NCI-H510A treated with DMSO at 0.1 percent for 48 hours (cell line): ENCODE results near the gene CNOT6L.
"Not testable (repeated sequence)": the region's sequence is repeated elsewhere in the genome, so short reads cannot be mapped to it uniquely, and the experiment has no call there.

ENCODE experiments used
- DNase-seq: peaks from one replicate; lab custom pipeline; 2025; lab: John Stamatoyannopoulos, UW

The CNOT6L gene

GRCh38 chr4:77818602-77819403 is at the start of gene CNOT6L:
CNOT6L (minus strand) TSS chr4:77819368; CDS start chr4:77819308, 60 bp downstream.
- peak; percentile 64 for DNase-seq

- no peak for DNase-seq
Measured at GRCh38 chr4:77865259-77865658, 46.1 kb upstream of the CNOT6L start.

GRCh38 chr4:77863341-77863740 is 44.2 kb upstream of the CNOT6L start:
- not testable (repeated sequence) for DNase-seq

GRCh38 chr4:77862478-77863216 is 43.5 kb upstream of the CNOT6L start, which contains the start of gene MRPL1:
MRPL1 (plus strand) TSS chr4:77862830; CDS start chr4:77862849, 19 bp downstream.
- peak; percentile 97 for DNase-seq

GRCh38 chr4:77861495-77861894 is 42.3 kb upstream of the CNOT6L start:
- DNase-seq = no peak

DNA sequence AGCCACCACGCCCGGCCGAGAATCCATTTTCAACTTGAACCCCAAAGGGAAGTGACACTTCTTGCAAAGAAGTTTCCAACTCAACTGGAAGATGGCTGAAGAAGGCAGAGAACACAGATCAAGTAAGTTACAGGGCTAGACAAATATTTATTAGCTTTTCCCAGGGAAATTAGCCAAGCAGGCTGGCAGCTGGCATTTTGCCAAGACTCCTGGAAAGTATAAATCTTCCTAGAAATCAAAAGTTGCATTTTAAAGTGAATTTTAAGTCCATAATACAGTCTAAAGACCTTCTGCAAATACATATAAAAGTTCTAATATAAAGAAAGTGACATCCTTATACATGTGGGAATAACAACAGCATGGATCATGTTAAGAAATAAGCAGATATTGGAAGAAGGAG is 40.1 kb upstream of the CNOT6L start:
- DNase-seq = no peak

DNA sequence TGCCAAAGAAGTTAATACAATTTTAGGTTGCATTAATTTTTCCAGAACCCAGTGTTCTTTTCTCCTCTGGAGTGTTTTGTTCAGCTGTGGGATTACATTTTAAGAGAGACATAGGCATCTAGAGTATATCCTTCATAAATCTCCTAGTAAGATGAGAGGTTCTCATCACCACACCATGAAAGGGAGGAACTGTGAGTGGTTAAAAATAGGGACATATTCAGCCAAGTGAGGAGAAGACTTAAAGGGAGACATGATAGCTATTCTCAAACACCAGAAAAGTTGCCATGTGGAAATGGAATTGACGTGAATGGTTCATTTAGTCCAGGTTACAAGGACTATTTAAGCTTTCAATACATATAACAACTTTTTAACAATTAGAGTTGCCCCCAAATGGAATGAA is 37.0 kb upstream of the CNOT6L start:
- DNase-seq = peak; percentile 25

DNA sequence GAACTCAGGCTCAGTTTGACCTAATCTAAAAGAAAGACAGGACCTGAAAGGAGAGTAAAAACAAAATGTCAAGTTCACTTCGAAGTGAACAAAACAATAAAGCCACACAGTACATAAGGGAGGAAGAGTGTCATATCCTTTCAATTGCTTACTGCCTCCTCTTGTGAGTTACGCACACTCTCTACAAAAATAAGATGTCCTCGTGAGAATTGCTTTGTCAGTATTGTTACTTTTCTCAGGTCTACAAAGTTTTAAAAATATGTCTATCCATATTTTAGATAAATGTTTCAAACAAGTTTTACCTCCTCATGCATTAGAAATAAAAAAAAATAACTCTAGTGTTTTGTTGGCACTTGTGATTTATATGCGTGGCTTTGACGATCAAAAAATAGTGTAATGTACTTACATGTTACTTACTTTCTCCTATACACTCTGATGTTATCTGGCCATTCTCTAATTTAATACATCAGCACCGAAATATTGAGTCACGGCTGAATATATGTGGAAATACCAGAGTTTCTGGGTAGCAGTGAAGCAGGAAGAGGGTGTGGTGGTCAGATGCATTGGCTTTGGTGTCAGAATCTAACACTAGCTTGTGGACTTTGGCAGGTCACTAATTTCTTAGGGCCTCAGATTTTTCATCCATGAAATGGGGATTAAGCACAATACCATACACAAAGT is 35.4 kb upstream of the CNOT6L start:
- DNase-seq = no peak

- DNase-seq = peak; percentile 22
Measured at GRCh38 chr4:77852892-77853495, 33.8 kb upstream of the CNOT6L start.

- peak; percentile 93 for DNase-seq
Measured at GRCh38 chr4:77849278-77849965, 30.3 kb upstream of the CNOT6L start.

- no peak for DNase-seq
Measured at GRCh38 chr4:77848508-77848907, 29.3 kb upstream of the CNOT6L start.

- no peak for DNase-seq
Measured at GRCh38 chr4:77845929-77846328, 26.8 kb upstream of the CNOT6L start.

DNA sequence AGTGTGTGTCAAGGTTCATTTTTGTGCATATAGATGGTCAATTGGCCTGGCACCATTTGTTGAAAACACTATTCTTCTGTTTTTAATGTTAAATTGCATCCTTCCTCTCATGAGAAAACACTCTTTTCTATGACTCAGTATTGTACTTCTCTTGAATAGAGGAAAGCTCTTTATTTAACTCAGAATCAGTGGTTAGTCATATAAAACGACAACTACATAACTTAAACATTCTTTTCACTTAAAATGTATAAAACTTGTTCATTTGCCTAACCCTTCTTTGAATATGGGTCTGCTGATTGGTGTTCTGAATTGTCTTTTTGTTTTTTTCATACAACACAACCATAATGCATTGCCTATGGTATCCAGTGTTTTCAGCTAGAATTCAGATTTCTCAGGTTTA is 26.2 kb upstream of the CNOT6L start:
- DNase-seq = no peak

DNA sequence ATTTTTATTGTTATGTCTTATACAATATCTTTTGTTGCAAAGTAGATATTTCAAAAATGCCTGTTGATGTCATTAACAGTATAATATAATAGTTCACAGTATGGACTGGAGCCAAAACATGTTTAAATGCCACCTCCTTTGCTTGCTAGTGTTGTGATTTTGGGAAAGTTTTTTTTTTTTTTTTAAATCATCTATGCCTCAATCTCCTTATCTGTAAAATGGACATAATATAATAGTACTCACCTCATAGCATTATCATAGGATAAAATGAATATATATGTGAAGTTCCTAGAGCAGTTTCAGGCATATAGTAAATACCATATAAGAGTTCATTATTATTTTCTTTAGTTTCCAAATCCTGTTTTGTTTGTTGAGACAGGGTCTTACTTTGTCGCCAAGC is 25.2 kb upstream of the CNOT6L start:
- no peak for DNase-seq

- DNase-seq = no peak
Measured at GRCh38 chr4:77843628-77844027, 24.5 kb upstream of the CNOT6L start.

GRCh38 chr4:77834403-77834802 is 15.2 kb upstream of the CNOT6L start:
- DNase-seq = no peak

DNA sequence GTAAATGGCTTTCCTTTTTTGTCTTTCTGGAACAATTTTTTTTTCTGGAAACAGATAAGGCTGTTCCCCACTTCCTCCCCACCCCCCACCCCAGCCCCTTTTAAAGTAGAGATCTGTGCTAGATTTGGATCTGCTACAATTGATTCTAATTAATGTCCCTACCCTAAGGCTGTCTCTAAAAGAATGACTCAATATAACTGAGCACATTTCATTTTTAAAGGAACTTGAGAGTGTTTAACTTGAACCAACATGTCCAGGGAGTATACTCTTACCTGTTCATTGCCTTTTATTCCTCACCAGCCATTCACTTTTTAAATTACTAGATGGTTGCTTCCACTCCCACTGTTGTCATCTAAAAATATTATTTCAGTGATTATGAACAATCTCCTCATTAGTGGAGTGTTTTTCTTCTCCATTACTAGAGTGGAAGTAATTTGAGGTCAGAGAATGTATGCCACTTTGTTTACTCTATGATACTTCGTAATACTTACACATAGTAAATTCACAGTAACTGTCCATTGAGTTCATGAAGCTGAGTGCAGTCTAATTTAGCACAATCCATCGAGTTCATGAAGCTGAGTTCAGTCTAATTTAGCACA is 14.1 kb upstream of the CNOT6L start:
- no peak for DNase-seq

- DNase-seq = no peak
Measured at GRCh38 chr4:77827343-77827742, 8.2 kb upstream of the CNOT6L start.

- DNase-seq = no peak
Measured at GRCh38 chr4:77826275-77826674, 7.1 kb upstream of the CNOT6L start.

DNA sequence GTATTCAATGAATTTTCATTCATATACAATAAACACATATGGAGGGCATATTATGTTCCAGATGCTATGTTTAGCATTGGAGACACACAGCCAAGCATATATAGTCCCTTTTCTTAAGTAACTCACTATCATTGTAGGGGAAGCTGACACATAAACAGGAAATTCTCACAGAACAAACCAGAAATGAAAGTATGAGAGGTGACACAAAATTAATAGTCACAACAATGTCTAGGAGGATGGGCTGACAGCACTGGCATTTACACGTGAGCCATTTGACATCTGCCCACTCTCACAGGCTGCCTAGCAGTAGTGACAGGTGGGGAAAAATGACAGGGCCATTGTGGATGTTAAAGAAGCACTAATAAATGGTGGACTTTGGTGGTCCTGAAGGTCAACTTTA is 2.6 kb upstream of the CNOT6L start:
- no peak for DNase-seq
